ENCODE results near the gene DUOX1.
A peak's percentile ranks its signal among the peaks of the same experiment; 100 is the strongest.

- TF ChIP-seq POLR2A (IDR thresholded peaks at IDR 0.05; ENCODE audit: low read depth, low read length): peak; percentile 90
- peak; percentile 90 for TF ChIP-seq POLR2AphosphoS5 (IDR thresholded peaks at IDR 0.05; ENCODE audit: low read depth, low read length)
- 0 out of 2 replicates have a peak, but pooled peaks have one; percentile 37 for TF ChIP-seq TAF1 (IDR thresholded peaks at IDR 0.05; ENCODE audit: borderline replicate concordance, low read depth, low read length)
These were observed 68.7 kb downstream of the DUOX1 start for GRCh38 chr15:45198337-45199135.

Measured in GM12892 (cell line).